Activated naive CD4-positive, alpha-beta T cell treated with anti-CD3 and anti-CD28 coated beads, Interleukin-2, amount 50 U/mL, for 24 hours (primary cell): ENCODE measurements around the gene KCNC3.
"Not testable (repeated sequence)": the region's sequence is repeated elsewhere in the genome, so short reads cannot be mapped to it uniquely, and the experiment has no call there.

Experiments used
- H3K27ac Mint-ChIP-seq: one replicate; pipeline ENCODE4 v1.8.0; 2021; ENCODE audit warnings: mild to moderate bottlenecking, mixed read lengths
- H3K27me3 Mint-ChIP-seq: one replicate; pipeline ENCODE4 v1.8.0; 2021; ENCODE audit warnings: mixed read lengths
- H3K36me3 Mint-ChIP-seq: one replicate; pipeline ENCODE4 v1.8.0; 2021; ENCODE audit warnings: mixed read lengths
- H3K4me1 Mint-ChIP-seq: one replicate; pipeline ENCODE4 v1.8.0; 2021; ENCODE audit warnings: mixed read lengths
- H3K4me3 Mint-ChIP-seq: one replicate; pipeline ENCODE4 v1.8.0; 2021; ENCODE audit warnings: mild to moderate bottlenecking, mixed read lengths
- H3K9me3 Mint-ChIP-seq: one replicate; pipeline ENCODE4 v1.8.0; 2021; ENCODE audit warnings: mixed read lengths

Gene KCNC3

GRCh38 chr19:50359328-50359818 is 30.2 kb upstream of the KCNC3 start:
- Mint-ChIP-seq H3K4me1 (peaks cover 57% of the 10 kb centered on the region), H3K27ac (peak overlapping the region; percentile 60), H3K27me3 (no peaks in the 10 kb centered on the region), H3K9me3 (no peaks in the 10 kb centered on the region), H3K36me3 (no peaks in the 10 kb centered on the region), H3K4me3 (peak overlapping the region; percentile 92)

- peak overlapping the region; percentile 94 for H3K27ac Mint-ChIP-seq
- H3K4me1 Mint-ChIP-seq, result peaks cover 54% of the 10 kb centered on the region
- H3K4me3 Mint-ChIP-seq, result peak overlapping the region; percentile 92
- no peaks in the 10 kb centered on the region for H3K36me3 Mint-ChIP-seq
- no peaks in the 10 kb centered on the region for H3K9me3 Mint-ChIP-seq
- no peaks in the 10 kb centered on the region for H3K27me3 Mint-ChIP-seq
Observed at GRCh38 chr19:50358483-50359327, 29.5 kb upstream of the KCNC3 start.

GRCh38 chr19:50357178-50358100 is 28.3 kb upstream of the KCNC3 start:
- Mint-ChIP-seq H3K36me3 (no peaks in the 10 kb centered on the region), H3K27ac (peak overlapping the region; percentile 97), H3K4me3 (peak overlapping the region; percentile 92), H3K27me3 (no peaks in the 10 kb centered on the region), H3K9me3 (no peaks in the 10 kb centered on the region), H3K4me1 (peaks cover 43% of the 10 kb centered on the region)

GRCh38 chr19:50356691-50357177 is 27.6 kb upstream of the KCNC3 start:
- H3K4me3 Mint-ChIP-seq, result no peak overlapping the region
- H3K9me3 Mint-ChIP-seq, result no peaks in the 10 kb centered on the region
- H3K27me3 Mint-ChIP-seq, result no peaks in the 10 kb centered on the region
- H3K4me1 Mint-ChIP-seq, result peaks cover 36% of the 10 kb centered on the region
- H3K27ac Mint-ChIP-seq, result peak overlapping the region; percentile 97
- no peaks in the 10 kb centered on the region for H3K36me3 Mint-ChIP-seq

- not testable (repeated sequence) for H3K27me3 Mint-ChIP-seq, H3K27ac Mint-ChIP-seq, H3K4me1 Mint-ChIP-seq, H3K9me3 Mint-ChIP-seq, H3K4me3 Mint-ChIP-seq, H3K36me3 Mint-ChIP-seq
Observed at GRCh38 chr19:50353487-50353880, 24.3 kb upstream of the KCNC3 start.

GRCh38 chr19:50352242-50352641 is 23.1 kb upstream of the KCNC3 start:
- no peaks in the 10 kb centered on the region for H3K27me3 Mint-ChIP-seq
- no peak overlapping the region for H3K27ac Mint-ChIP-seq
- no peak overlapping the region for H3K4me3 Mint-ChIP-seq
- H3K4me1 Mint-ChIP-seq, result peaks cover 12% of the 10 kb centered on the region
- no peaks in the 10 kb centered on the region for H3K9me3 Mint-ChIP-seq
- no peaks in the 10 kb centered on the region for H3K36me3 Mint-ChIP-seq

GRCh38 chr19:50349277-50350057 is 20.3 kb upstream of the KCNC3 start:
- no peaks in the 10 kb centered on the region for H3K36me3 Mint-ChIP-seq
- H3K4me1 Mint-ChIP-seq, result peaks cover 14% of the 10 kb centered on the region
- no peak overlapping the region for H3K27ac Mint-ChIP-seq
- no peaks in the 10 kb centered on the region for H3K9me3 Mint-ChIP-seq
- no peak overlapping the region for H3K4me3 Mint-ChIP-seq
- H3K27me3 Mint-ChIP-seq, result no peaks in the 10 kb centered on the region

GRCh38 chr19:50347089-50347581 is 18.0 kb upstream of the KCNC3 start:
- H3K9me3 Mint-ChIP-seq, H3K36me3 Mint-ChIP-seq, H3K27me3 Mint-ChIP-seq: not testable (repeated sequence)
- H3K27ac Mint-ChIP-seq, result peak overlapping the region; percentile 32
- H3K4me3 Mint-ChIP-seq, result peak overlapping the region; percentile 49
- peaks cover 14% of the 10 kb centered on the region for H3K4me1 Mint-ChIP-seq

- H3K4me3 Mint-ChIP-seq, result no peak overlapping the region
Observed at GRCh38 chr19:50344661-50345318, 15.6 kb upstream of the KCNC3 start.

GRCh38 chr19:50341091-50341564 is 12.0 kb upstream of the KCNC3 start:
- no peaks in the 10 kb centered on the region for H3K27me3 Mint-ChIP-seq
- H3K9me3 Mint-ChIP-seq, result no peaks in the 10 kb centered on the region
- H3K4me3 Mint-ChIP-seq, result no peak overlapping the region
- H3K36me3 Mint-ChIP-seq, result peaks cover 2% of the 10 kb centered on the region
- H3K4me1 Mint-ChIP-seq, result no peaks in the 10 kb centered on the region
- no peak overlapping the region for H3K27ac Mint-ChIP-seq

More at GRCh38 chr19:50344661-50345318, 15.6 kb upstream of the KCNC3 start:
- no peak overlapping the region for H3K27ac Mint-ChIP-seq
- peaks cover 14% of the 10 kb centered on the region for H3K4me1 Mint-ChIP-seq
- H3K27me3 Mint-ChIP-seq, result no peaks in the 10 kb centered on the region
- no peaks in the 10 kb centered on the region for H3K36me3 Mint-ChIP-seq
- H3K9me3 Mint-ChIP-seq, result no peaks in the 10 kb centered on the region

GRCh38 chr19:50340331-50340730 is 11.2 kb upstream of the KCNC3 start:
- peaks cover 2% of the 10 kb centered on the region for H3K36me3 Mint-ChIP-seq
- peaks cover 3% of the 10 kb centered on the region for H3K4me1 Mint-ChIP-seq
- no peaks in the 10 kb centered on the region for H3K9me3 Mint-ChIP-seq
- no peak overlapping the region for H3K4me3 Mint-ChIP-seq
- H3K27ac Mint-ChIP-seq, result no peak overlapping the region
- peaks cover 5% of the 10 kb centered on the region for H3K27me3 Mint-ChIP-seq

- H3K4me3 Mint-ChIP-seq, H3K36me3 Mint-ChIP-seq, H3K9me3 Mint-ChIP-seq, H3K27me3 Mint-ChIP-seq: not testable (repeated sequence)
- peaks cover 23% of the 10 kb centered on the region for H3K4me1 Mint-ChIP-seq
- peak overlapping the region; percentile 74 for H3K27ac Mint-ChIP-seq
Observed at GRCh38 chr19:50337031-50337430, 7.9 kb upstream of the KCNC3 start.

GRCh38 chr19:50334741-50335421 is 5.7 kb upstream of the KCNC3 start:
- Mint-ChIP-seq H3K4me3 (peak overlapping the region; percentile 89), H3K9me3 (no peaks in the 10 kb centered on the region), H3K27ac (no peak overlapping the region), H3K36me3 (peaks cover 2% of the 10 kb centered on the region), H3K4me1 (peaks cover 43% of the 10 kb centered on the region), H3K27me3 (peaks cover 18% of the 10 kb centered on the region)
